GM10266 (cell line): Measurements from ENCODE around the gene NEK6.

ENCODE experiments used
- DNase-seq: peaks from one replicate; pipeline ENCODE4 v3.0.0; 2012; ENCODE audit errors: extremely low spot score
- TF ChIP-seq, protein P1 (sequence below): IDR thresholded peaks from 2 replicates; pipeline ENCODE4 v1.5.1; 2012; ENCODE audit warnings: mild to moderate bottlenecking, low read depth; ENCODE audit not compliant: control insufficient read depth, insufficient read depth; ENCODE audit errors: missing control alignments

The NEK6 gene

DNA sequence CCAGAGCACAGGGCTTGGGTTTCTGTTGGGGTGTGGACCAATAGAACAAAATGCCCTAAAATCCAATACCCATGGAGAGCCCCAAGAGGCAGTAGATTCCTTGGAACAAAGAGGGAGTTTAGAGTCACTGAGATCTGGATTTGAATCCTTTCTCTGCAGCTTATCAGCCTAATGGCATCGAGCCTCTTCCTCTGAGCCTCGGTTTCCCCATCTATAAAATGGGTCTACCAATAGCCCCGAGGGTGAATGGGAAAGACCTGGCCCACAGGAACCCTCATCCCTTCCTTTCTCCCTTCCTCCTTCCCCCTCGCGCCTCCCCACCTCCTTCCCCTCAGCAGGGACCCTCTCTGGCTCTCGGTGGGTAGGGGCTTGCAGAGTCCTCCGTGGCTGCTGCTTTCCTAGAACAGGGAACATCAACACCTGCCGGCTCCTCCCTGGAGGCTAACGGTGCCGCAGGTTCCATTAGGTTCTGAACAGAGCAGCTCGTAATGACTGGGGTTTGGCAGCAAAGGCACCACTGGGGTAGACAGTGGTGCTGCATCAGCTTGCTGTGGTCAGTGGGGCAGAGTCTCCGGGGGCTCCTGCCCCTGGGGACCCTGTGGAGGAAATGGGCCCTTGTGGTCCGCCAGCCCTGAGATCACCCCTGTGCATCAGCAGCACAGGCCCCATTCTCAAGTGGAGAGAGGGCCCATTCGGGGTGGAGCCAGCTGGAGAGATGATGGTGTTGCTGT lies 40.3 kb downstream of the NEK6 start:
- DNase-seq: no peak
- TF ChIP-seq, protein P1, sequence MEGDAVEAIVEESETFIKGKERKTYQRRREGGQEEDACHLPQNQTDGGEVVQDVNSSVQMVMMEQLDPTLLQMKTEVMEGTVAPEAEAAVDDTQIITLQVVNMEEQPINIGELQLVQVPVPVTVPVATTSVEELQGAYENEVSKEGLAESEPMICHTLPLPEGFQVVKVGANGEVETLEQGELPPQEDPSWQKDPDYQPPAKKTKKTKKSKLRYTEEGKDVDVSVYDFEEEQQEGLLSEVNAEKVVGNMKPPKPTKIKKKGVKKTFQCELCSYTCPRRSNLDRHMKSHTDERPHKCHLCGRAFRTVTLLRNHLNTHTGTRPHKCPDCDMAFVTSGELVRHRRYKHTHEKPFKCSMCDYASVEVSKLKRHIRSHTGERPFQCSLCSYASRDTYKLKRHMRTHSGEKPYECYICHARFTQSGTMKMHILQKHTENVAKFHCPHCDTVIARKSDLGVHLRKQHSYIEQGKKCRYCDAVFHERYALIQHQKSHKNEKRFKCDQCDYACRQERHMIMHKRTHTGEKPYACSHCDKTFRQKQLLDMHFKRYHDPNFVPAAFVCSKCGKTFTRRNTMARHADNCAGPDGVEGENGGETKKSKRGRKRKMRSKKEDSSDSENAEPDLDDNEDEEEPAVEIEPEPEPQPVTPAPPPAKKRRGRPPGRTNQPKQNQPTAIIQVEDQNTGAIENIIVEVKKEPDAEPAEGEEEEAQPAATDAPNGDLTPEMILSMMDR: no peak

DNA sequence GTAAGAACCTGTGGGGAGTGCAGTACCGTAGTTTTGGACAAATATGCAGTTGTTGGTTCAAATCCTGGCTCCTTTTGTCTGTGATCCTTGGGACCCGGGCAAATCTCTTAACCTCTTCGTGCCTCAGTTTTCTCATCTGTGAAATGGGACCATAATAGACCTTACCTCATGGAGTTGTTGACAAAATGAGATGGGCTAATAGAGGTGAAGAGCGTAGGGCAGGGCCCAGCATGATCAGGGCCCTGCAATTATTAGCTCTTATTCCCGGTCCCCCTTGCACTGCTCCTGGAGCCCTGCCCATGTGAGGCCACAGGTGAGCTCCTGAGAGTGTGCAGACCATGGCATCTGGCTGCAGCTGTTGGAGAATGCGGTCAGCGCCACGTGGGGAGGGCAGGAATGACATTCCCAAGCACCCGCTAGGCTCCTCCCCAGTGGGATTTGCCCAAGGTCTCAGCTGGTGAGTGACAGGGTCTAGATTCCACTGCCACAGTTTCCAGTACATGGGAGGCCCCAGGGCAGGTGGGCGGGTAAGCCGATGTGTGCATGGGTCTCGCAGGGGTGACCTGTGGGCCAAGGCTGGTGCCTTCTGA lies 41.0 kb downstream of the NEK6 start:
- DNase-seq: no peak
- TF ChIP-seq, protein P1: no peak

DNA sequence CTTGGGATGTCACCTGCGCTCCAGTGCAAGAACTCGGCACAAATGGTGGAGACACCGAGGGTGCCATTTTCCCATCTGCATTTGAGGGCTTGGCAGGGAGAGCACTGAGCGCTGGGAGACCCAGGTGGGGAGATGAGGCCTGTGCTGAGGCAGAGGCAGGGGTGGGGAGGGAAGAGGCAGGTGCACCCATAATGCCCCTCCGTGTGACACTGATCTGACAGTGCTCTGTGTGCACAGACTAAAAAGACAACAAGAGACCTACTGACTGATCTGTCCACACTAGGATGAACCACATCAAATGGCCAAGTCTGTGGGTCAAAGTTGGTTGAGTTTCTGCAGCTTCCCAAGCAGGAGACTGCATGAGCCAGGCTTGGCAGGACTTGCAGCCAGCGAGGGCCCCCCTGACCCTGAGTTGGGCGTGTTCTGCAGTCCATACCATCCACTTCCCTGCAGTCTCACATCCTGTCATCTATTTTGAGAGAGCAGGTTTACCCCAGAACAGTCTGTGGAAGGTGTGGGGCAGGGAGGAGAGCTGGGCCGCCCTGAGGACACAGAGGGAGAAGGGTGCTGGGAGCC lies 41.9 kb downstream of the NEK6 start:
- DNase-seq: no peak
- TF ChIP-seq, protein P1: no peak

DNA sequence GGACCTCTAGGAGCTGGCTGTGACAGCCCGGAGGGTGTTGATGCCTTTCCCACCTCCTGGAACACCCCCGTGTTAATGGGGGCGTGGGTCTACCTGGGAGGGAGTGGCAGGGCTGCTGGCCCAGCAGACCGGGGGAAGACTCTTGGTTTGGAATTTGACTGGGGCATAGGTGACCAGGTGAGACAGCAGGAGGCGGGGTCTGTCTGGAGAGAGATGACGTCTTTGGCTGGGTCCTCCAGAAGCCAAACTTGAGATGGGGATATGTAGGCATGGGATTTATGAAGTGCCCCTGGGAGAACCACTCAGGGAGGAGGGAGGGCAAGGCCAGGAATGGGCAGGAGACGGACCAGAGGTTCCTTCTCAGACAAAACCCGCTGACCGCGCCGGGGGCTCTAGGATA lies 42.6 kb downstream of the NEK6 start:
- DNase-seq: no peak
- TF ChIP-seq, protein P1: no peak

DNA sequence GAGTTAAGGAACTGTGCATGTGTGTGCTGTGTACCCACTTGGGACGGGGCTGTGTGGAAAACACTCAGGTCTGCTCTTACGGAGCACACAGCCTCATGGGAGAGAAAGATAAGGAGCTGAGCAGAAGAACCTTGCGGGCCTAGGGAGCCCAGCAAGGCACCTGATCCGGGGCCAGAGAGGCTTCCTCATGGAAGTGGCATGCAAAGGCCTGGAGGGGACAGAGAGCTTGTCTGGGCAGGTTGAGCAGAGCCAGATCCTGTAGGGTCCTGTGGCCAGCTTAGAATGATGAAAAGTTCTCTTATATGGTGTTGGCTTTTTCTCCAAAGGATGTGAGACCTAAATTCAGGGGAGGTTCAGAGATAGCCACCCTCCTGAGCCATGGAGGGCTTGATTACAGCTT lies 45.2 kb downstream of the NEK6 start:
- TF ChIP-seq, protein P1: no peak
- no peak for DNase-seq

DNA sequence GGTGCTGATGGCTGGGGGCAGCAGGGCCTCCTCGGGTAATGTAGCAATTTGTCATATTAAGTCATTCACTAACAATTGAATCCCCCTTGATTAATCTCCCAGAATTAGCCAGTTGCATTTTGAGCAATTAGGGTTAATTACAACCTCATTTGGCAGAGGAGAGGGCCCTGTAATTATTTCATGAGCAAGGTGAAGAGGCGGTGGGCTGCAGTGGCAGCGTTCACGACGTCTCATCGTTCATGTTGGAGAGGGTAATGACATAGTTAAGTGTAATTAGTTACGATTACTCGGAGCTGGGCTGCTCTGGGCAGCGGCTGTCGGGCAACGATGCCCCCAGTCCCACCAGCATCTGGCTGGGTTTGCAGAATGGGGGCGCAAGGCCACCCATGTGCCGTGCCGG lies 46.0 kb downstream of the NEK6 start:
- TF ChIP-seq, protein P1: no peak
- no peak for DNase-seq

DNA sequence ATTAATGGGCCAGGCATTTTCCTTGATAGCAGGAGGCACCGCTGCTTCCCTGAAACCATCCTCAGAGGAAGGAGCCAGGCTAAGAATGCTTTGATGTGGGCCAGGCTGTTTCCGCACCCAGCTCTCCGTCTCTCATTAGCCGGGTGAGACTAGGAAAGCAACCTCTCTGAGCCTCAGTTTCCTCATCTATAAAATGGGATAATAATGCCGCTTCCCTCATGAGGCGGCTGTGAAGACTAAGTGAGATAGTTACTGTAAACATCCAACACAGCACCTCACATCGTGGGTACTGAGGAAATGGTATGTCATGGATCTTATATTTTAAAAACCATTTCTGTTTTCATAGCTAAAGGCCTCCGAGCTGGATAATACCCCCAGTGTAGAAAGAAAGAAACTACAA lies 46.5 kb downstream of the NEK6 start:
- DNase-seq: no peak
- TF ChIP-seq, protein P1: no peak
